ENCODE measurements around the gene SDR42E1. TPM values are rescaled to one million over a fixed set of nuclear protein-coding genes. Genes with fewer than 3 reads are reported as not detected.
"Not testable (repeated sequence)": the region's sequence is repeated elsewhere in the genome, so short reads cannot be mapped to it uniquely, and the experiment has no call there.

Gene SDR42E1
- total and polyA plus RNA-seq, 9 donors = 0.13 to 2.3 (median 0.67) TPM

GRCh38 chr16:81995651-81996050 lies 15.6 kb downstream of the SDR42E1 start:
- Histone ChIP-seq H3K36me3 (no peaks in the 10 kb centered on the region), H3K4me1 (ENCODE audit: insufficient read depth) (no peaks in the 10 kb centered on the region), H3K9me3 (no peaks in the 10 kb centered on the region), H3K27ac (no peak overlapping the region), H3K4me3 (no peak overlapping the region), H3K27me3 (no peaks in the 10 kb centered on the region)
- intact Hi-C loops (cut with DNase I) = no loop called here
- whole genome bisulfite sequencing, 3 donors = 49 to 69% (median 54%) methylated on average over 3 of the region's 3 CpGs
- no peak for DNase-seq
- TF ChIP-seq POLR2A (IDR thresholded peaks at IDR 0.05) = no peak
- TF ChIP-seq CTCF (IDR thresholded peaks at IDR 0.05) = no peak
- no peak for TF ChIP-seq EP300 (IDR thresholded peaks at IDR 0.05)

GRCh38 chr16:81994485-81994884 lies 16.8 kb downstream of the SDR42E1 start:
- H3K4me3 ChIP-seq = no peak overlapping the region
- no peaks in the 10 kb centered on the region for H3K9me3 ChIP-seq
- 80 to 85% (median 82%) methylated on average over 5 of the region's 5 CpGs for WGBS, 3 donors
- intact Hi-C loops (cut with DNase I) = no loop called here
- no peaks in the 10 kb centered on the region for H3K27me3 ChIP-seq
- H3K27ac ChIP-seq = no peak overlapping the region
- TF ChIP-seq POLR2A (IDR thresholded peaks at IDR 0.05) = no peak
- H3K4me1 ChIP-seq (ENCODE audit: insufficient read depth) = no peaks in the 10 kb centered on the region
- DNase-seq = no peak
- H3K36me3 ChIP-seq = no peaks in the 10 kb centered on the region

- Histone ChIP-seq H3K27me3 (no peaks in the 10 kb centered on the region), H3K27ac (no peak overlapping the region), H3K9me3 (no peaks in the 10 kb centered on the region), H3K36me3 (no peaks in the 10 kb centered on the region), H3K4me3 (no peak overlapping the region), H3K4me1 (ENCODE audit: insufficient read depth) (no peaks in the 10 kb centered on the region)
- DNase-seq = no peak
- 47 to 59% (median 49%) methylated on average over 3 of the region's 3 CpGs for WGBS, 3 donors
- TF ChIP-seq EP300 (IDR thresholded peaks at IDR 0.05) (no peak), POLR2A (IDR thresholded peaks at IDR 0.05) (no peak), CTCF (IDR thresholded peaks at IDR 0.05) (no peak)
- intact Hi-C loops (cut with DNase I) = no loop called here
Observed at GRCh38 chr16:81992859-81993258, 18.4 kb downstream of the SDR42E1 start.

GRCh38 chr16:81987706-81988105 lies 23.6 kb downstream of the SDR42E1 start:
- Histone ChIP-seq H3K9me3 (no peaks in the 10 kb centered on the region), H3K4me3 (no peak overlapping the region), H3K4me1 (ENCODE audit: insufficient read depth) (no peaks in the 10 kb centered on the region), H3K27me3 (no peaks in the 10 kb centered on the region), H3K36me3 (no peaks in the 10 kb centered on the region), H3K27ac (no peak overlapping the region)
- intact Hi-C loops (cut with DNase I) = no loop called here
- TF ChIP-seq POLR2A (IDR thresholded peaks at IDR 0.05) = no peak
- 72 to 84% (median 77%) methylated on average over 5 of the region's 5 CpGs for WGBS, 3 donors
- DNase-seq = no peak

- no peak for DNase-seq
- WGBS, 3 donors = 84 to 88% (median 87%) methylated on average over 8 of the region's 8 CpGs
- Histone ChIP-seq H3K4me3 (no peak overlapping the region), H3K9me3 (no peaks in the 10 kb centered on the region), H3K27ac (no peak overlapping the region), H3K36me3 (no peaks in the 10 kb centered on the region), H3K27me3 (no peaks in the 10 kb centered on the region), H3K4me1 (ENCODE audit: insufficient read depth) (no peaks in the 10 kb centered on the region)
- intact Hi-C loops (cut with DNase I) = no loop called here
- TF ChIP-seq EP300 (IDR thresholded peaks at IDR 0.05) (no peak), POLR2A (IDR thresholded peaks at IDR 0.05) (no peak)
Observed at GRCh38 chr16:81987121-81987520, 24.1 kb downstream of the SDR42E1 start.

- H3K4me3 ChIP-seq; intact Hi-C loops (cut with DNase I); H3K27me3 ChIP-seq; H3K36me3 ChIP-seq; H3K9me3 ChIP-seq; H3K27ac ChIP-seq; H3K4me1 ChIP-seq (ENCODE audit: insufficient read depth); DNase-seq: not testable (repeated sequence)
- 86 to 88% (median 87%) methylated on average over 25 to 26 of the region's 26 CpGs for WGBS, 3 donors
Observed at GRCh38 chr16:81977335-81977942, 33.8 kb downstream of the SDR42E1 start.
